GM12878 (cell line): ENCODE data around the gene CRIM1. TPM values are rescaled to one million over a fixed set of nuclear protein-coding genes. Genes with fewer than 3 reads are reported as not detected.

Source experiments
- ATAC-seq: fragments of 200-7000 bp; cut with Tn5 transposase; 3 replicates; pipeline ENCODE4 v1.9.1; 2020; ENCODE audit warnings: mild to moderate bottlenecking, moderate library complexity
- BruUV-seq: library from RNA; stranded (reverse); fragments of 400-500 nt; replicated peaks from 2 replicates; lab custom pipeline; 2021; lab: Mats Ljungman, UMichigan
- CTCF ChIA-PET: fragments of 300-600 bp; sonication (Branson Sonifier 250); formaldehyde crosslinking; extraction: SDS; loops from one replicate; lab custom pipeline; 2021; ENCODE audit warnings: inconsistent platforms; lab: Yijun Ruan, JAX
- POLR2A ChIA-PET: fragments of 350-600 bp; formaldehyde crosslinking; extraction: SDS; loops from one replicate; lab custom pipeline; 2021; ENCODE audit warnings: inconsistent platforms; lab: Charles Lee
- RAD21 ChIA-PET: fragments of 300-600 bp; sonication (Branson Sonifier 250); formaldehyde crosslinking; loops from one replicate; lab custom pipeline; 2023; ENCODE audit warnings: antibody characterized with exemption; ENCODE audit not compliant: unreplicated experiment; lab: Charles Lee
- SMC1A ChIA-PET: fragments of 300-600 bp; sonication (Branson Sonifier 250); formaldehyde crosslinking; loops from one replicate; lab custom pipeline; 2023; ENCODE audit not compliant: unreplicated experiment, uncharacterized antibody; lab: Charles Lee
- DNase-seq: peaks from one replicate; pipeline ENCODE4 v3.0.0-alpha.2; 2011; ENCODE audit warnings: low read depth, low spot score
- FAIRE-seq: peaks from 3 replicates; lab custom pipeline; 2011; peaks lifted over from hg19 to GRCh38; lab: Jason Lieb, UNC
- H2AFZ ChIP-seq: 2 replicates; pipeline ENCODE4 v1.6.0; 2011; ENCODE audit warnings: low read depth, low read length, control low read depth; ENCODE audit not compliant: control insufficient read depth
- H3K27ac ChIP-seq: 2 replicates; pipeline ENCODE4 v1.5.1; 2011; ENCODE audit warnings: control low read depth; ENCODE audit not compliant: control insufficient read depth, insufficient read depth
- H3K27me3 ChIP-seq, 2 experiments: replicated peaks in 1 of 2; 2 replicates each; pipeline versions ENCODE4 v1.6.0 to v1.6.1; 2011; ENCODE audit warnings: low read length in 1 of 2; ENCODE audit not compliant: control insufficient read depth in 2 of 2, insufficient read depth in 2 of 2
- H3K36me3 ChIP-seq, 2 experiments: 2 replicates each; pipeline ENCODE4 v1.5.1; 2011; ENCODE audit warnings: low read length in 1 of 2; ENCODE audit not compliant: control insufficient read depth in 2 of 2, insufficient read depth in 2 of 2
- H3K4me1 ChIP-seq: 2 replicates; pipeline ENCODE4 v1.6.1; 2011; ENCODE audit warnings: mild to moderate bottlenecking, low read length, moderate library complexity, mixed read lengths; ENCODE audit not compliant: control insufficient read depth, insufficient read depth
- H3K4me2 ChIP-seq: 2 replicates; pipeline ENCODE4 v1.6.0; 2011; ENCODE audit warnings: control low read depth; ENCODE audit not compliant: control insufficient read depth, insufficient read depth
- H3K4me3 ChIP-seq: fragments of 200-600 bp; sonication (generic); 2 replicates; pipeline ENCODE4 v1.5.1; 2016
- H3K79me2 ChIP-seq: 2 replicates; pipeline ENCODE4 v1.6.0; 2011; ENCODE audit warnings: low read length; ENCODE audit not compliant: control insufficient read depth, insufficient read depth
- H3K9ac ChIP-seq: 2 replicates; pipeline ENCODE4 v1.8.0; 2011; ENCODE audit warnings: low read length, control low read depth, mixed read lengths; ENCODE audit not compliant: control insufficient read depth, insufficient read depth
- H3K9me3 ChIP-seq: replicated peaks from 3 replicates; pipeline ENCODE4 v1.5.1; 2011; ENCODE audit warnings: mild to moderate bottlenecking, low read length; ENCODE audit not compliant: control insufficient read depth, insufficient read depth
- H4K20me1 ChIP-seq: 2 replicates; pipeline ENCODE4 v1.6.0; 2011; ENCODE audit not compliant: control insufficient read depth, insufficient read depth
- CBX5 ChIP-seq: sonication (generic); IDR thresholded peaks from 2 replicates; pipeline ENCODE4 v1.6.1; 2016; ENCODE audit warnings: low read depth, moderate library complexity, mild to moderate bottlenecking, inconsistent platforms
- EGR1 ChIP-seq, 2 experiments: IDR thresholded peaks; 1 replicate in 1 of 2; 2 replicates in 1 of 2; pipeline ENCODE4 v1.6.1; 2011 to 2012; ENCODE audit warnings: low read depth in 2 of 2, low read length in 2 of 2, borderline replicate concordance in 1 of 2, mild to moderate bottlenecking in 1 of 2, moderate library complexity in 1 of 2
- FOS ChIP-seq: IDR thresholded peaks from 3 replicates; pipeline ENCODE4 v1.6.1; 2011; ENCODE audit warnings: borderline replicate concordance; ENCODE audit not compliant: insufficient read length; ENCODE audit errors: extremely low read depth
- IKZF2 ChIP-seq, 2 experiments: fragments of 450-650 bp; IDR thresholded peaks; 2 replicates each; pipeline ENCODE4 v1.6.1; 2017; ENCODE audit warnings: mild to moderate bottlenecking in 2 of 2, moderate library complexity in 2 of 2
- MYB ChIP-seq: fragments of 150-350 bp; IDR thresholded peaks from 2 replicates; pipeline ENCODE4 v1.6.1; 2014; ENCODE audit warnings: mild to moderate bottlenecking, low read depth, low read length, borderline replicate concordance
- NFYA ChIP-seq: IDR thresholded peaks from 2 replicates; pipeline ENCODE4 v1.6.1; 2011; ENCODE audit warnings: low read depth, mild to moderate bottlenecking, low read length, improper control_type of control experiment, borderline replicate concordance
- NKRF ChIP-seq: fragments of 450-650 bp; conservative IDR thresholded peaks from 2 replicates; pipeline ENCODE4 v1.6.1; 2017; ENCODE audit warnings: mild to moderate bottlenecking, moderate library complexity
- PAX5 ChIP-seq: IDR thresholded peaks from 2 replicates; pipeline ENCODE4 v1.6.1; 2011; ENCODE audit warnings: low read depth, low read length, borderline replicate concordance
- PML ChIP-seq: IDR thresholded peaks from 2 replicates; pipeline ENCODE4 v1.6.1; 2012; ENCODE audit warnings: low read length, inconsistent platforms
- SKIL ChIP-seq: fragments of 450-650 bp; IDR thresholded peaks from 2 replicates; pipeline ENCODE4 v1.6.1; 2017; ENCODE audit warnings: mild to moderate bottlenecking, low read depth, inconsistent platforms; ENCODE audit not compliant: poor library complexity, severe bottlenecking
- TBL1XR1 ChIP-seq: IDR thresholded peaks from 2 replicates; pipeline ENCODE4 v1.6.1; 2012; ENCODE audit warnings: low read depth, low read length, improper control_type of control experiment
- ZNF207 ChIP-seq: fragments of 450-650 bp; IDR thresholded peaks from 2 replicates; pipeline ENCODE4 v1.6.1; 2014; ENCODE audit warnings: antibody characterized with exemption, mild to moderate bottlenecking, borderline replicate concordance
- WGBS: methylation state at CpG from one replicate; pipeline ENCODE4 v1.1.6; 2016; ENCODE audit warnings: low lambda C conversion rate; ENCODE audit not compliant: insufficient replicate concordance, insufficient coverage; ENCODE audit errors: missing lambda C conversion rate; 5-methylcytosine and 5-hydroxymethylcytosine counted together
- in situ Hi-C: fragments of 300-500 bp; cut with MboI; formaldehyde crosslinking; loops from 9 replicates; pipeline ENCODE4 v1.14.3; 2018; ENCODE audit warnings: mixed read lengths
- intact Hi-C: fragments of 100-400 bp; cut with micrococcal nuclease; formaldehyde crosslinking; loops from one replicate; pipeline ENCODE4 v1.14.2; 2022; ENCODE audit not compliant: unreplicated experiment
- polyA plus RNA-seq, 11 experiments: library from polyadenylated mRNA; depleted of rRNA in 4 of 11; unstranded in 6 of 11; stranded (reverse) in 5 of 11; fragments of >200 nt; fragmentation: Nextera tagmentation in 4 of 11; fragmentation: Illumina TruSeq in 1 of 11; extraction: Ambion mirVana in 4 of 11; extraction: Trizol in 1 of 11; gene quantifications; 1 replicate in 1 of 11; 2 replicates in 10 of 11; pipeline versions ENCODE4 v1.2.1 to v1.2.3, GENCODE V29; 2011 to 2016; ENCODE audit warnings: inconsistent platforms in 2 of 11, missing spikeins in 2 of 11, low read depth in 1 of 11
- total RNA-seq, 4 experiments: library from RNA; depleted of rRNA in 3 of 4; stranded (reverse); fragments of >200 nt in 3 of 4; fragmentation: Illumina TruSeq in 1 of 4; extraction: Trizol in 1 of 4; gene quantifications; 2 replicates each; pipeline versions ENCODE4 v1.2.1 to v1.2.3, GENCODE V29; 2013 to 2021

CRIM1 gene
- total and polyA plus RNA-seq, 10 of the 15 experiments (the other 5 are each of a cell fraction or from before 2014, with no cell fraction given), result 0.42 to 7.4 (median 3.1) TPM

- ATAC-seq, result no peak
- 41% methylated on average over 4 of the region's 4 CpGs for WGBS
- Histone ChIP-seq H3K4me2 (no peak overlapping the region), H3K4me1 (no peaks in the 10 kb centered on the region), H4K20me1 (no peaks in the 10 kb centered on the region), H3K79me2 (no peaks in the 10 kb centered on the region), H3K27me3 (no peaks in the 10 kb centered on the region), H3K4me3 (no peak overlapping the region), H2AFZ (no peak overlapping the region), H3K9me3 (no peaks in the 10 kb centered on the region), H3K9ac (no peak overlapping the region), H3K36me3 (no peaks in the 10 kb centered on the region), H3K27ac (no peak overlapping the region)
- BruUV-seq, result no TSS peak
- TF ChIP-seq NFYA, result no peak
- TF ChIP-seq PAX5, result no peak
- no peak for TF ChIP-seq CBX5
- TF ChIP-seq TBL1XR1, result no peak
- TF ChIP-seq PML, result no peak
- no peak for TF ChIP-seq ZNF207
- TF ChIP-seq EGR1 (IDR thresholded peaks at IDR 0.05; ENCODE audit: borderline replicate concordance in 1 of 2, low read depth in 2 of 2, low read length in 2 of 2), result no peak
- no peak for TF ChIP-seq FOS
- no peak for TF ChIP-seq SKIL
- TF ChIP-seq IKZF2 (IDR thresholded peaks at IDR 0.05), result no peak
- no peak for TF ChIP-seq NKRF
- TF ChIP-seq MYB, result no peak
- intact Hi-C loops (no loop called here), in situ Hi-C loops (no loop called here)
- POLR2A ChIA-PET, result no interaction called here
- RAD21 ChIA-PET, result no interaction called here
- SMC1A ChIA-PET, result no interaction called here
- DNase-seq, result no peak
- CTCF ChIA-PET, result interaction anchor here (0.6 to 1.6 kb wide), 2 partner anchors 180 to 774 kb away, joined by 3 to 4 read pairs; no protein-coding TSS in a partner anchor
- no peak for FAIRE-seq
These were observed 128.9 kb downstream of the CRIM1 start for GRCh38 chr2:36484454-36484853.
